Fibroblast of the aortic adventitia (primary cell): Measurements from ENCODE around the gene PSMD13. TPM values are rescaled to one million over a fixed set of nuclear protein-coding genes. Genes with fewer than 3 reads are reported as not detected.

ENCODE experiments used
- DNase-seq: peaks from one replicate; pipeline ENCODE4 v3.0.0-alpha.2; 2010; ENCODE audit warnings: low read depth
- H3K4me3 ChIP-seq: 2 replicates; pipeline ENCODE4 v1.5.1; 2011; ENCODE audit warnings: low read depth, mild to moderate bottlenecking, control low read depth, low read length, moderate library complexity
- total RNA-seq: library from RNA; depleted of rRNA; stranded (reverse); fragments of >200 nt; gene quantifications from 2 replicates; pipeline ENCODE4 v1.2.3, GENCODE V29; 2012; ENCODE audit warnings: low replicate concordance
- TF ChIP-seq, protein P1 (sequence below): IDR thresholded peaks from 2 replicates; pipeline ENCODE4 v1.5.1; 2011; ENCODE audit warnings: mild to moderate bottlenecking, low read length, control low read depth, inconsistent platforms; ENCODE audit not compliant: insufficient read depth

The PSMD13 gene
- total RNA-seq, 1 donor = 96.9 TPM

DNA sequence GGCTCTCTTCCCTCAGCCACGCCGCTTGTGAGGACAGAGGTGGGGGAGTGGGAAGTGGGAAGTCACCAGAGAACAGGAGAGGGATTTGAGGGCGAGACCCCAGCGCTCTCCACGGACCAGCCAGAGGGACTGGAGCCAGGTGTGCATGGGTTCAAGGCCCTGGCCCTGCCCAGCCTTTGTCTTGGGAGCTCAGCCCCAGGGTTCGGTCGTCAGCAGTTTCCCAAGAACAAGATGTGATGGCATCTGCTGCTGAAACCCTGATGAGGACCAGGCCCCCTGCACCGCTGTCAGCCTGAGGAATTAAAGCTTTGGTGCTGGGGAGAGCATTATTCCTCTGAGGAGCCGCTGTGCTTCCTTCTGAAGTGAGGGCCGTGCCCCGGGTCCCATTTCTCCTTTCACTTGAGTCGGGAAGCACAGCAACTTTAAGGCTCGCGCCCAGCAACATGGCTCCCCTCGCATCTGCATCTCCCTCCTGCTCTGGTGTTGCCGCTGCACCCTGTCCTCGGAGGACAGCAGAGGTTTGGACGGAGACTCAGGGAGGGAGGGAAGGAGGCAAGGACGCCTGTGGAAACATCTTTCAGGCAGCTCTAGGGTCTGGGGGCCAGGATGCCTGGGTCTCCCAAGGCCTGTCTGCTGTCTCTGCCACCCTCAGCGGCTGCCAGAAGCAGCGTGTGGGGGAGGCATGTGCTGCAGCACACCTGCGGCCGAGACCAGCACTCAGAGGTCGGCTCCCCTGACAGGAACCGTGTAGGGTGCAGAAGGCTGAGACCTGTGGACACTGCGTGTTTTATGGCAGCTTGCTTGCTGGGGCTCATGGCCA lies 58.8 kb downstream of the PSMD13 start:
- no peak for DNase-seq
- TF ChIP-seq, protein P1, sequence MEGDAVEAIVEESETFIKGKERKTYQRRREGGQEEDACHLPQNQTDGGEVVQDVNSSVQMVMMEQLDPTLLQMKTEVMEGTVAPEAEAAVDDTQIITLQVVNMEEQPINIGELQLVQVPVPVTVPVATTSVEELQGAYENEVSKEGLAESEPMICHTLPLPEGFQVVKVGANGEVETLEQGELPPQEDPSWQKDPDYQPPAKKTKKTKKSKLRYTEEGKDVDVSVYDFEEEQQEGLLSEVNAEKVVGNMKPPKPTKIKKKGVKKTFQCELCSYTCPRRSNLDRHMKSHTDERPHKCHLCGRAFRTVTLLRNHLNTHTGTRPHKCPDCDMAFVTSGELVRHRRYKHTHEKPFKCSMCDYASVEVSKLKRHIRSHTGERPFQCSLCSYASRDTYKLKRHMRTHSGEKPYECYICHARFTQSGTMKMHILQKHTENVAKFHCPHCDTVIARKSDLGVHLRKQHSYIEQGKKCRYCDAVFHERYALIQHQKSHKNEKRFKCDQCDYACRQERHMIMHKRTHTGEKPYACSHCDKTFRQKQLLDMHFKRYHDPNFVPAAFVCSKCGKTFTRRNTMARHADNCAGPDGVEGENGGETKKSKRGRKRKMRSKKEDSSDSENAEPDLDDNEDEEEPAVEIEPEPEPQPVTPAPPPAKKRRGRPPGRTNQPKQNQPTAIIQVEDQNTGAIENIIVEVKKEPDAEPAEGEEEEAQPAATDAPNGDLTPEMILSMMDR = no peak
- no peak overlapping the region for H3K4me3 ChIP-seq

DNA sequence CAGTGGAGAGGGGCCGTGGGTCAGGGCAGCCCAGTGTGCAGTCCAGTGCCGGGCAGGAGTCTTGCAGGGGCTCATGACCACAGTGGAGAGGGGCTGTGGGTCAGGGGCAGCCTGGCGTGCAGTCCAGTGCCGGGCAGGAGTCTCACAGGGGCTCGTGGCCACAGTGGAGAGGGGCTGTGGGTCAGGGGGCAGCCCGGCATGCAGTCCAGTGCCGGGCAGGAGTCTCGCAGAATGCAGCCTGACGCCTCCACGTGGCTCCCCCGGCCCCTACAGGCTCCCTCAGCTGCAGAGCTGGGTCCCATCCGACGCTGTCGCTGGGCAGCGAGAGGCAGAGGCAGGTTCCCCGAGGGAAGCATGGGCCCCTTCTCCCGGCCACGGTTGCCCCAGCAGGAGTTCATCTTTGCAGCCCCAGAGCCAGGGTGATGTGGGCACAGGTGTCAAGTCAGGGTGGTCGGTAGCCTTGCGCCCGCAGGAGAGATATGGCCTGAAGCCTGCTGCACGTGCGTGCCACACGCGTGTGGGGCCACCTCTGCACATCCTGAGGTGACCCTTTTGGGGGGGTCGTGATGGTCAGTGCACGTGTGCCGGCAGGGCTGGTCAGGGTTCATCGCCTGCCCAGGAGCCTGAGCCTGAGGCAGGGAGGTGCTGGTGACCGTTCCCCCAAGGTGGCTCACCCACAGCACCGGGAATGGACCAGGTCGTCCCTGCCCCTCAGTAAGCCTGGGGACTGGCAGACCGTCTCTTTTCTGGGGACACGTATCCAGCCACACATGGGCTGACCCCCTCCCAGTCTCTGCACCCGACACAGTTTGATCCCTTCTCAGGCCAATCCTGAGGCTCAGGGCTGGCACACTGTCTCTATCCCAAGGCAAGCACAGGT lies 59.6 kb downstream of the PSMD13 start:
- no peak overlapping the region for H3K4me3 ChIP-seq
- TF ChIP-seq, protein P1 = no peak
- no peak for DNase-seq

DNA sequence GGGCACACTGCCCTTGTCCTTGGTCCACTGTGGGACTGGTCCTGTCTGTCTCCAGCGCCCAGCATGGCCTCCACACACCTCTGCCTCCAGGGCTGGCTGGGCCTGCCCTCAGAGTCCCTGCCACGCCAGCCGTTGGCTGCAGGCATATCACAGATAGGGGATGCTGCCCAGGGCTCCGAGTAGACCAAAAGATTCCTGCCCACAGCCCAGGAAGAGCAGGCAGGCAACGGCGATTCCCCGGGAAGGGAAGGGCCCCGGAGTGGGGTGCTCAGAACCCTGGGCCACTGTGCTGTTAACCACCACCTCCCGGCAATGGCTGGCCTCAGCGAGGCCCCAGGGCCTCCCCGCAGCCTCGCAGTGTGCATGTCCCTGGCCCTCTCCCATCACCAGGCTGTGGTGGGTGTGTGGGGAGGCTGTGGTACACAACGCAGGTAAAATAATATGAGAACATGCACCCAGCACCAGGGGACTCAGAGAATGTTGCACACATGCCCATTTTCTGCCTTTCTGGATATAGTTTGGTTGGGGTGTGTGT lies 60.3 kb downstream of the PSMD13 start:
- TF ChIP-seq, protein P1 = no peak
- H3K4me3 ChIP-seq = no peak overlapping the region
- no peak for DNase-seq

DNA sequence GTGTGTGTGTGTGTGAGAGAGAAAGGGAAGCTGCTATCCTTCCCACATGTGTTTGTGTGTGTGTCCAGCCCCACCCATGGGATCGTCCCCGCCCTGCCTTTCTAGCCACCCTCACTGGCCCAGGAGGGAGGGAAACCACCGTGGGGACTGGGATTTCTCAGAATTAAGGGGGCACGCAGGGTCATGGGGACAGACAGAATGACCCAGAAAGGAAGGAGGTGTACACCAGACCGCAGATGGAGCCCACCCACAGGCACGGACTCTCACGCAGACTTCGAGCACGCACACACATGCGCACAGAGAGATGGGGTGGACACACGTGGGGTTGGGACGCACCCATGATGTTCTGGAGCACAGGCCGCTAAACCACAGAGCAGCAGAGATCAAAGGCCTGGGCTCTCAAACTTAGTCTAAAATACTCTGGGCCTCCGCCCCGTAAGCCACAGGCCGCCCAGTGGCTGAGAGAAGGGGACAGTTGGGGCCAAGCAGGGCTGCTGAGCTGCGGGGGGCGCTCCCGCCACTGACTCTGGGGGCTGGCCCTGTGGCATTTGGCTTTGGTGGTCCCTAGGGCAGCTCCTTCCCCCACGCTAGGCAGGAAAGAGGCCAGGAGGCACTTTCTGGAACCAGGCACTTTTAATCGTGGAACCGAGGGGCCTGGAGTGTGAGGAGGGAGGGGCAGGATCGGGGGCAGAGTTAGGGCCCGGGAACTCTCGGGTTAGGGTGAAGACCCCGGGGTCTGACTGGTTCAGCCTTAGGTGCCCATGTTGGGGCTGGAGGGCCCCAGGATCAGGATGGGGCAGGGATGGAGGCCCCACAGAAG lies 61.0 kb downstream of the PSMD13 start:
- TF ChIP-seq, protein P1 = no peak
- no peak overlapping the region for H3K4me3 ChIP-seq
- peak; percentile 63 for DNase-seq

DNA sequence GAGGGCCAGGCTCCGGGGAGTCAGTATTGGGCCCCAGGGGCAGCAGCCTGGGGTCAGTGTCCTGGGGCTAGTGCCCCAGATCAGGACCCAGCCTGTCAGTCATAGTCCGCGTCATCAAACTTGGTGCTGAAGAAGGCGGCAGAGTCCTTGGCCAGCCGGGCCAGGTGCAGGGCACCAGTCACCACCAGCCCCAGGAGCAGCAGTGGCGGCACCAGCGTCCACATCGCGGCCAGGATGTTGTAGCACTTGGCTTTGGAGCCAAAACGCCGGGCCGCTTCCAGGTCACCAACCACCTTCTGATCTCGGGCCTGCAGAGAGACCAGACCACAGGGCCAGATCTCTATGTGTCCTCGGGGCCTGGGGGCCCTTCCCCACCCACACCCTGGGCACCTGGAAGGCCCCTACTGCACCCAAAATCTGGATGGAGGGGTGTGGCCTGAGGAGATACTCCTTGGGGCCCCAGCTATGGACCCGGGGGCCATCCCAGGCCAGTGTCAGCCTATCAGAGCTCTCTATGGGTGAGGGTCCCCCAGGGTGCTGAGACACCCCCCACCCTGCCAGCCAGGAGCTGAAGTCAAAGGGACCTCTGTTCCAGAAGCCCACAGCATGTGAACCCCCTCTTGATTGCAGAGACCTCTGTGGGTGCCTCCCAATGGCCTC lies 61.8 kb downstream of the PSMD13 start:
- DNase-seq = no peak
- TF ChIP-seq, protein P1 = no peak
- H3K4me3 ChIP-seq = no peak overlapping the region
